Fibroblast of the aortic adventitia (primary cell): ENCODE data around the gene CLDN11. TPM values are rescaled to one million over a fixed set of nuclear protein-coding genes. Genes with fewer than 3 reads are reported as not detected.

Experiments used
- DNase-seq: peaks from one replicate; pipeline ENCODE4 v3.0.0-alpha.2; 2010; ENCODE audit warnings: low read depth
- H3K4me3 ChIP-seq: 2 replicates; pipeline ENCODE4 v1.5.1; 2011; ENCODE audit warnings: low read depth, mild to moderate bottlenecking, control low read depth, low read length, moderate library complexity
- CTCF ChIP-seq: IDR thresholded peaks from 2 replicates; pipeline ENCODE4 v1.5.1; 2011; ENCODE audit warnings: mild to moderate bottlenecking, low read length, control low read depth, inconsistent platforms; ENCODE audit not compliant: insufficient read depth
- total RNA-seq: library from RNA; depleted of rRNA; stranded (reverse); fragments of >200 nt; gene quantifications from 2 replicates; pipeline ENCODE4 v1.2.3, GENCODE V29; 2012; ENCODE audit warnings: low replicate concordance

The CLDN11 gene
- 375 and 661 TPM in 2 replicates for total RNA-seq

- peak; percentile 68 for DNase-seq
- peak within 1 kb of the TSS; percentile 81 for H3K4me3 ChIP-seq
- peak; percentile 31 for TF ChIP-seq CTCF
These were observed at the start of gene CLDN11 for GRCh38 chr3:170418422-170419398. Gene CLDN11 (plus strand): TSS chr3:170418868. CDS start chr3:170419067, 199 bp downstream.

GRCh38 chr3:170368921-170369320, 49.7 kb upstream of the CLDN11 start:
- peak; percentile 49 for TF ChIP-seq CTCF
- no peak for DNase-seq
- no peak overlapping the region for H3K4me3 ChIP-seq

DNA sequence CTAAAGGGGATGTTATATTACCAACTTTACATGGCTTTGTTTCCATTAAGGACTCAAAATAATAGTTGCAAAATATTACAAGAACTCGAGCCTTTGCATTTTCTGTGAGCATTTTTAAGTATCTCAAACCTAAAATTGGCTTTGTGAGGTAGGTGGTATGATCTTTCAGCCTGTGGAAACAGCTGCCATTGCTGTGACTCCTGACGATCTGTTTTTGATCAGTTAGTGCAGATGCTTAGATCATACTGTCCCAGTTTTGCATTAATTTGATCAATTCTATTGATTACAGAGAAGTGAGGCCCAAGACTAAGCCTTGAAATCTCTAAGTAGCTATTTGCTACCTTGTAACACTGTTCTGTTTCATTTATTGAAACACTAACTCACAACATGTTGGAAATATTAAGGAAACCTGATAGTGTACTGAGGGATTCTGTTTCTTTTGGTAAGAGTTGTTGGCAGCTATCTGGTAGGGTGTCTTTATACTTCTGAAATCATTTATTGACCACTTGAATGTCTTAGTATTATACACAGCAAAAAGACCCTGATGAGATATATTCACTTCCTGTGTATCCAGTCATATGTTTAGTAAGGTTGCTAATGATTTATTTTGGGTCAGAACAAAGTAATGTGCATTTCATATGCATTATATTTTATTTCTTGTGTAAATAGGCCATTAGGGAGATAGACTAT, 46.3 kb upstream of the CLDN11 start:
- no peak for DNase-seq
- H3K4me3 ChIP-seq = no peak overlapping the region
- TF ChIP-seq CTCF = no peak

- DNase-seq = peak; percentile 42
These were observed 35.1 kb upstream of the CLDN11 start for GRCh38 chr3:170383567-170383966.

DNA sequence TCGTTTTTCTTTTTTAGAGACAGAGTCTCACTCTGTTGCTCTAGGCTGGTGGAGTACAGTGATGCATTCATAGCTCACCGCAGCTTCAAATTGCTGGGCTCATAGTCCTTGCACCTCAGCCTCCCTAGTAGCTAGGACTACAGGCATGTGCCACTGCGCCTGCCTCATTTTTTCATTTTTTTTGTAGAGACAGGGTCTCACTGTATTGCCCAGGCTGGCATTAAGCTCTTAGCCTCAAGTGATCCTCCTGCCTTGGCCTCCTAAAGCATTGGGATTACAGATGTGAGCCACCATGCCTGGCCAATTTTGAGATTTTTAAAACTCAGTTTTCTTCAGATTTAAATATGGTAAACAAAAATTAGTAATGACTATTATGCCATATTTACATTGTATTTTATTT, 32.2 kb upstream of the CLDN11 start:
- TF ChIP-seq CTCF = no peak
- no peak overlapping the region for H3K4me3 ChIP-seq
- no peak for DNase-seq

More at GRCh38 chr3:170383567-170383966, 35.1 kb upstream of the CLDN11 start:
- no peak for TF ChIP-seq CTCF
- H3K4me3 ChIP-seq = no peak overlapping the region

GRCh38 chr3:170387950-170388349, 30.7 kb upstream of the CLDN11 start:
- peak; percentile 45 for DNase-seq
- TF ChIP-seq CTCF = peak; percentile 31
- H3K4me3 ChIP-seq = no peak overlapping the region
